H1 (cell line): ENCODE data around the gene PTGES2. TPM values are rescaled to one million over a fixed set of nuclear protein-coding genes. Genes with fewer than 3 reads are reported as not detected.

ENCODE experiments used
- CTCF ChIA-PET: fragments of 300-600 bp; sonication (Branson Sonifier 250); formaldehyde crosslinking; loops from one replicate; lab custom pipeline; 2021; ENCODE audit not compliant: partially characterized antibody; lab: Charles Lee
- POLR2A ChIA-PET: fragments of 300-600 bp; sonication (Branson Sonifier 250); formaldehyde crosslinking; loops from one replicate; lab custom pipeline; 2021; ENCODE audit warnings: inconsistent platforms; ENCODE audit not compliant: partially characterized antibody; lab: Charles Lee
- DNase-seq, 2 experiments: peaks; one replicate each; pipeline versions ENCODE4 v3.0.0 to v3.0.0-alpha.2; 2010 to 2022; ENCODE audit warnings: low spot score in 2 of 2, low read depth in 1 of 2, mixed read lengths in 1 of 2
- FAIRE-seq: peaks from 2 replicates; lab custom pipeline; 2011; peaks lifted over from hg19 to GRCh38; lab: Jason Lieb, UNC
- H2AFZ ChIP-seq: 2 replicates; pipeline ENCODE4 v1.8.1; 2012; ENCODE audit warnings: low read length, inconsistent platforms
- H2AK5ac ChIP-seq: 2 replicates; pipeline ENCODE4 v1.6.1; 2013; ENCODE audit warnings: low read depth, low read length
- H2BK120ac ChIP-seq: replicated peaks from 2 replicates; pipeline ENCODE3; 2013; ENCODE audit warnings: low read depth, low read length, inconsistent platforms
- H2BK12ac ChIP-seq: 2 replicates; pipeline ENCODE4 v1.6.1; 2013; ENCODE audit warnings: low read depth, low read length
- H2BK15ac ChIP-seq: 2 replicates; pipeline ENCODE4 v1.6.1; 2013; ENCODE audit warnings: low read length
- H2BK20ac ChIP-seq: 2 replicates; pipeline ENCODE4 v1.6.1; 2013; ENCODE audit warnings: low read length
- H2BK5ac ChIP-seq: 2 replicates; pipeline ENCODE4 v1.6.1; 2013; ENCODE audit warnings: low read depth, low read length
- H3K14ac ChIP-seq: 2 replicates; pipeline ENCODE4 v1.6.1; 2013; ENCODE audit warnings: inconsistent platforms; ENCODE audit not compliant: insufficient read length
- H3K18ac ChIP-seq: 2 replicates; pipeline ENCODE4 v1.6.1; 2013; ENCODE audit warnings: low read length; ENCODE audit errors: extremely low read depth
- H3K23ac ChIP-seq: 2 replicates; pipeline ENCODE4 v1.6.1; 2013; ENCODE audit warnings: inconsistent platforms; ENCODE audit not compliant: insufficient read length
- H3K23me2 ChIP-seq: 2 replicates; pipeline ENCODE4 v1.6.1; 2013; ENCODE audit warnings: low read depth, low read length
- H3K27ac ChIP-seq: 2 replicates; pipeline ENCODE4 v1.6.1; 2011; ENCODE audit warnings: low read depth, low read length, inconsistent platforms
- H3K27me3 ChIP-seq, 4 experiments: replicated peaks in 1 of 4; 1 replicate in 1 of 4; 2 replicates in 3 of 4; pipeline versions ENCODE4 v1.6.1 to v1.8.1; 2011 to 2013; ENCODE audit warnings: low read length in 3 of 4, mild to moderate bottlenecking in 3 of 4, inconsistent platforms in 2 of 4, mixed read lengths in 2 of 4, moderate library complexity in 1 of 4; ENCODE audit not compliant: control insufficient read depth in 3 of 4, insufficient read depth in 3 of 4; ENCODE audit errors: extremely low read depth in 1 of 4
- H3K36me3 ChIP-seq, 4 experiments: 2 replicates each; pipeline versions ENCODE4 v1.6.1 to v1.8.1; 2011 to 2013; ENCODE audit warnings: mild to moderate bottlenecking in 4 of 4, low read length in 3 of 4, moderate library complexity in 2 of 4, control low read depth in 1 of 4, inconsistent platforms in 1 of 4; ENCODE audit not compliant: insufficient read depth in 4 of 4, control insufficient read depth in 2 of 4
- H3K4ac ChIP-seq: replicated peaks from 2 replicates; pipeline ENCODE3; 2013; ENCODE audit warnings: low read length, low read depth, mixed read lengths, inconsistent platforms; ENCODE audit not compliant: insufficient read length
- H3K4me1 ChIP-seq, 4 experiments: replicated peaks in 1 of 4; 1 replicate in 1 of 4; 2 replicates in 3 of 4; pipeline versions ENCODE4 v1.6.1 to v1.8.1; 2011 to 2013; ENCODE audit warnings: low read length in 3 of 4, inconsistent platforms in 2 of 4, mixed read lengths in 1 of 4; ENCODE audit not compliant: insufficient read depth in 4 of 4, control insufficient read depth in 3 of 4
- H3K4me2 ChIP-seq, 2 experiments: 2 replicates each; pipeline versions ENCODE4 v1.6.1 to v1.8.1; 2011 to 2013; ENCODE audit warnings: low read depth in 2 of 2, low read length in 2 of 2, control low read depth in 1 of 2, inconsistent platforms in 1 of 2, mild to moderate bottlenecking in 1 of 2; ENCODE audit not compliant: insufficient read depth in 1 of 2
- H3K4me3 ChIP-seq, 4 experiments: fragments of 200-600, 300-600 bp in 1 of 4; sonication (generic), shearing (Covaris generic), sonication (Bioruptor Twin) in 1 of 4; 2 replicates each; pipeline versions ENCODE4 v1.5.1 to v1.8.1; 2011 to 2016; ENCODE audit warnings: low read length in 4 of 4, low read depth in 3 of 4, control low read depth in 2 of 4, inconsistent platforms in 2 of 4, mild to moderate bottlenecking in 2 of 4, mixed read lengths in 1 of 4, moderate library complexity in 1 of 4; ENCODE audit not compliant: insufficient read depth in 2 of 4; ENCODE audit errors: extremely low read depth in 1 of 4
- H3K56ac ChIP-seq: replicated peaks from 2 replicates; pipeline ENCODE3; 2013; ENCODE audit warnings: low read depth, mild to moderate bottlenecking, mixed read lengths, low read length, inconsistent platforms; ENCODE audit not compliant: insufficient read length
- H3K79me1 ChIP-seq: 2 replicates; pipeline ENCODE4 v1.6.1; 2013; ENCODE audit warnings: low read depth, low read length, control low read depth
- H3K79me2 ChIP-seq, 2 experiments: 2 replicates each; pipeline versions ENCODE4 v1.6.1 to v1.8.1; 2012 to 2013; ENCODE audit warnings: low read length in 2 of 2, mild to moderate bottlenecking in 2 of 2, inconsistent platforms in 1 of 2; ENCODE audit not compliant: insufficient read depth in 2 of 2, control insufficient read depth in 1 of 2
- H3K9ac ChIP-seq, 4 experiments: replicated peaks in 1 of 4; 1 replicate in 1 of 4; 2 replicates in 3 of 4; pipeline versions ENCODE4 v1.6.1 to v1.8.1; 2011 to 2013; ENCODE audit warnings: low read depth in 3 of 4, low read length in 3 of 4, control low read depth in 2 of 4, mild to moderate bottlenecking in 2 of 4, moderate library complexity in 2 of 4, inconsistent platforms in 1 of 4; ENCODE audit errors: extremely low read depth in 1 of 4
- H3K9me3 ChIP-seq, 2 experiments: 2 replicates each; pipeline versions ENCODE4 v1.6.1 to v1.8.1; 2012 to 2013; ENCODE audit warnings: mild to moderate bottlenecking in 2 of 2, moderate library complexity in 2 of 2, control low read depth in 1 of 2, inconsistent platforms in 1 of 2, low read depth in 1 of 2, low read length in 1 of 2, mixed read lengths in 1 of 2; ENCODE audit not compliant: insufficient read depth in 2 of 2
- H4K20me1 ChIP-seq, 2 experiments: replicated peaks in 1 of 2; 2 replicates each; pipeline versions ENCODE3 to v1.8.1; 2011 to 2013; ENCODE audit warnings: inconsistent platforms in 2 of 2, low read length in 2 of 2, mild to moderate bottlenecking in 1 of 2; ENCODE audit not compliant: insufficient read depth in 2 of 2, control insufficient read depth in 1 of 2
- H4K5ac ChIP-seq: 2 replicates; pipeline ENCODE4 v1.6.1; 2013; ENCODE audit warnings: low read length, low read depth, mixed read lengths, inconsistent platforms; ENCODE audit not compliant: insufficient read length
- H4K8ac ChIP-seq: 2 replicates; pipeline ENCODE4 v1.8.0; 2013; ENCODE audit warnings: mild to moderate bottlenecking, moderate library complexity, low read length, inconsistent platforms; ENCODE audit not compliant: insufficient read depth; ENCODE audit errors: extremely low read depth
- H4K91ac ChIP-seq: replicated peaks from 2 replicates; pipeline ENCODE3; 2013; ENCODE audit warnings: low read length, mixed read lengths, inconsistent platforms; ENCODE audit not compliant: insufficient read length
- ATF3 ChIP-seq: IDR thresholded peaks from 2 replicates; pipeline ENCODE4 v1.6.1; 2011; ENCODE audit warnings: low read depth, mild to moderate bottlenecking, low read length; ENCODE audit not compliant: insufficient read depth
- CHD2 ChIP-seq: IDR thresholded peaks from 2 replicates; pipeline ENCODE4 v1.6.1; 2012; ENCODE audit warnings: low read length, improper control_type of control experiment
- JUND ChIP-seq: IDR thresholded peaks from 2 replicates; pipeline ENCODE4 v1.6.1; 2011; ENCODE audit warnings: mild to moderate bottlenecking, improper control_type of control experiment, low read length
- KDM1A ChIP-seq: fragments of 200-600, 300-600 bp; sonication (generic); IDR thresholded peaks from 2 replicates; pipeline ENCODE4 v1.7.1; 2016; ENCODE audit warnings: mild to moderate bottlenecking, low read length, borderline replicate concordance
- MAFK ChIP-seq: IDR thresholded peaks from 2 replicates; pipeline ENCODE4 v1.6.1; 2012; ENCODE audit warnings: low read depth, mild to moderate bottlenecking, improper control_type of control experiment, low read length
- SIX5 ChIP-seq: IDR thresholded peaks from 2 replicates; pipeline ENCODE4 v1.6.1; 2011; ENCODE audit warnings: mild to moderate bottlenecking, low read depth, low read length
- SP4 ChIP-seq: IDR thresholded peaks from 2 replicates; pipeline ENCODE4 v1.6.1; 2012; ENCODE audit warnings: low read length, inconsistent platforms
- TAF7 ChIP-seq: optimal IDR thresholded peaks from 2 replicates; pipeline ENCODE3; 2011; ENCODE audit warnings: low read depth, mild to moderate bottlenecking, inconsistent platforms, low read length, moderate library complexity, borderline replicate concordance
- YY1 ChIP-seq: IDR thresholded peaks from 2 replicates; pipeline ENCODE4 v1.6.1; 2011; ENCODE audit warnings: low read depth, mild to moderate bottlenecking, low read length
- WGBS, 2 experiments: shearing (Covaris generic) in 1 of 2; methylation state at CpG; one replicate each; pipeline versions ENCODE4 v1.1.6 to v1.1.7; 2013 to 2015; ENCODE audit warnings: low lambda C conversion rate in 2 of 2, mixed read lengths in 2 of 2, inconsistent platforms in 1 of 2, low coverage in 1 of 2, missing lambda C conversion rate in 1 of 2; ENCODE audit not compliant: insufficient replicate concordance in 2 of 2, insufficient coverage in 1 of 2, insufficient read length in 1 of 2; ENCODE audit errors: extremely low coverage in 1 of 2, missing lambda C conversion rate in 1 of 2; 5-methylcytosine and 5-hydroxymethylcytosine counted together
- polyA plus RNA-seq, 7 experiments: library from polyadenylated mRNA; depleted of rRNA in 3 of 7; stranded (reverse) in 5 of 7; unstranded in 2 of 7; fragments of >200 nt in 5 of 7; fragments of 200-250 nt in 2 of 7; gene quantifications; 1 replicate in 5 of 7; 2 replicates in 1 of 7; 4 replicates in 1 of 7; pipeline versions ENCODE4 v1.2.1 to v1.2.3, GENCODE V29; 2011 to 2013; ENCODE audit warnings: missing spikeins in 2 of 7, mixed read lengths in 2 of 7
- total RNA-seq: library from RNA; stranded (reverse); fragmentation: NEBNext Ultra II Directional; extraction: Animal tissue kit (Norgen Biotek cat#: 25700); gene quantifications from 2 replicates; pipeline ENCODE4 v1.2.1, GENCODE V29; 2021

Gene PTGES2
- total and polyA plus RNA-seq, 2 of the 8 experiments (the other 6 are each of a cell fraction or from before 2014, with no cell fraction given) = 80.7 to 81.2 TPM

- Histone ChIP-seq H3K56ac (no peak overlapping the region), H4K8ac (no peak overlapping the region), H2BK5ac (no peak overlapping the region), H3K36me3 (no peaks in the 10 kb centered on the region), H3K4me3 (no peak overlapping the region), H2BK15ac (no peak overlapping the region), H4K20me1 (no peaks in the 10 kb centered on the region), H3K18ac (no peak overlapping the region), H4K5ac (no peak overlapping the region), H2AFZ (no peak overlapping the region), H3K4me1 (no peaks in the 10 kb centered on the region), H3K23ac (no peak overlapping the region), H2BK20ac (no peak overlapping the region), H2BK12ac (no peak overlapping the region), H3K4ac (no peak overlapping the region), H3K9ac (no peak overlapping the region), H3K27me3 (no peaks in the 10 kb centered on the region), H3K4me2 (no peak overlapping the region), H3K23me2 (no peaks in the 10 kb centered on the region), H3K79me2 (no peaks in the 10 kb centered on the region), H2AK5ac (no peak overlapping the region), H3K27ac (no peak overlapping the region), H4K91ac (no peak overlapping the region), H3K14ac (no peak overlapping the region), H3K9me3 (no peaks in the 10 kb centered on the region), H3K79me1 (no peaks in the 10 kb centered on the region), H2BK120ac (no peak overlapping the region)
- ChIA-PET CTCF (no interaction called here), POLR2A (interaction anchor here (0.6 kb wide), 1 partner anchor 14 kb away, joined by 3 read pairs; no protein-coding TSS in a partner anchor)
- FAIRE-seq (no peak), DNase-seq (no peak)
- 94% methylated on average over 3 of the region's 16 CpGs; no CpG with 5 or more reads in 1 of the 2 experiments for WGBS, 2 experiments
- TF ChIP-seq YY1 (no peak), ATF3 (no peak), SIX5 (no peak), TAF7 (no peak), KDM1A (no peak), SP4 (no peak), CHD2 (no peak), MAFK (no peak), JUND (no peak)
These were observed 12.1 kb upstream of the PTGES2 start for GRCh38 chr9:128139621-128140020.
